ENCODE data around the gene ZNF778.
"Not testable (repeated sequence)": the region's sequence is repeated elsewhere in the genome, so short reads cannot be mapped to it uniquely, and the experiment has no call there.

Gene ZNF778

GRCh38 chr16:89183463-89183862 is 34.0 kb upstream of the ZNF778 start:
- DNase-seq (ENCODE audit: low spot score) = no peak

- DNase-seq (ENCODE audit: low spot score) = no peak
These were observed 33.4 kb upstream of the ZNF778 start for GRCh38 chr16:89183975-89184676.

GRCh38 chr16:89184677-89184932 is 32.9 kb upstream of the ZNF778 start:
- no peak for DNase-seq (ENCODE audit: low spot score)

- no peak for DNase-seq (ENCODE audit: low spot score)
These were observed 32.3 kb upstream of the ZNF778 start for GRCh38 chr16:89184933-89185794.

GRCh38 chr16:89185887-89186592 is 31.5 kb upstream of the ZNF778 start:
- not testable (repeated sequence) for DNase-seq (ENCODE audit: low spot score)

- not testable (repeated sequence) for DNase-seq (ENCODE audit: low spot score)
These were observed 30.9 kb upstream of the ZNF778 start for GRCh38 chr16:89186593-89187031.

GRCh38 chr16:89187032-89187769 is 30.3 kb upstream of the ZNF778 start:
- DNase-seq (ENCODE audit: low spot score) = no peak

GRCh38 chr16:89187770-89188392 is 29.6 kb upstream of the ZNF778 start:
- DNase-seq (ENCODE audit: low spot score) = no peak

- not testable (repeated sequence) for DNase-seq (ENCODE audit: low spot score)
These were observed 28.8 kb upstream of the ZNF778 start for GRCh38 chr16:89188471-89189357.

GRCh38 chr16:89189358-89190025 is 28.0 kb upstream of the ZNF778 start:
- no peak for DNase-seq (ENCODE audit: low spot score)

GRCh38 chr16:89190150-89190958 is 27.1 kb upstream of the ZNF778 start:
- no peak for DNase-seq (ENCODE audit: low spot score)

GRCh38 chr16:89191033-89191900 is 26.2 kb upstream of the ZNF778 start:
- no peak for DNase-seq (ENCODE audit: low spot score)

GRCh38 chr16:89191901-89192185 is 25.7 kb upstream of the ZNF778 start:
- no peak for DNase-seq (ENCODE audit: low spot score)

- DNase-seq (ENCODE audit: low spot score) = peak; percentile 49
These were observed 25.1 kb upstream of the ZNF778 start for GRCh38 chr16:89192186-89192955.

GRCh38 chr16:89192956-89193575 is 24.4 kb upstream of the ZNF778 start:
- no peak for DNase-seq (ENCODE audit: low spot score)

GRCh38 chr16:89193576-89194293 is 23.8 kb upstream of the ZNF778 start:
- DNase-seq (ENCODE audit: low spot score) = no peak

Measured in Ammon's horn (tissue), 1 donor.